ENCODE results near the gene SH3GLB1. TPM values are rescaled to one million over a fixed set of nuclear protein-coding genes. Genes with fewer than 3 reads are reported as not detected.

The SH3GLB1 gene
- total and polyA plus RNA-seq, 2 donors (not counting 3 experiments of a cell fraction or from before 2014, with no cell fraction given): 43.7 to 140 TPM

GRCh38 chr1:86776108-86776507, 71.7 kb downstream of the SH3GLB1 start:
- no peaks in the 10 kb centered on the region for H3K9me1 ChIP-seq (replicated peaks; ENCODE audit: control insufficient read depth, extremely low read depth, insufficient read depth, low read length)
- no peak overlapping the region for H3K9ac ChIP-seq (replicated peaks; ENCODE audit: extremely low read depth, insufficient read depth, low read length)
- no peak overlapping the region for H2AFZ ChIP-seq (ENCODE audit: low read depth, low read length)
- H3K27ac ChIP-seq (ENCODE audit: insufficient read depth, low read depth, low read length): no peak overlapping the region
- no peaks in the 10 kb centered on the region for H3K79me2 ChIP-seq (ENCODE audit: control insufficient read depth, insufficient read depth, low read length)
- H3K27me3 ChIP-seq (ENCODE audit: control insufficient read depth in 2 of 2, insufficient read depth in 2 of 2, low read length in 2 of 2): no peaks in the 10 kb centered on the region
- intact Hi-C loops (cut with micrococcal nuclease) (no loop called here), dilution Hi-C loops (cut with MboI; ENCODE audit: extremely low pct_ligation_motif_present, low sequenced_read_pairs) (no loop called here)
- ChIA-PET POLR2A (no interaction called here), CTCF (interaction anchor here (1.0 to 3.5 kb wide), 5 partner anchors 9 to 189 kb away, joined by 3 to 12 read pairs (median 3); partner anchors contain the start of gene SH3GLB1)
- H3K4me3 ChIP-seq (replicated peaks in 1 of 3; ENCODE audit: insufficient read depth in 1 of 3, low read depth in 1 of 3, low read length in 3 of 3): no peak overlapping the region
- no peak for DNase-seq (ENCODE audit: low read depth, low spot score)
- H3K4me1 ChIP-seq (ENCODE audit: control insufficient read depth, extremely low read depth, insufficient read depth, low read length): peaks cover 47% of the 10 kb centered on the region
- H3K36me3 ChIP-seq (ENCODE audit: control insufficient read depth in 2 of 2, extremely low read depth in 1 of 2, insufficient read depth in 2 of 2, low read length in 2 of 2): no peaks in the 10 kb centered on the region
- H3K9me3 ChIP-seq (replicated peaks; ENCODE audit: control insufficient read depth, insufficient read depth, low read length): no peaks in the 10 kb centered on the region
- no peaks in the 10 kb centered on the region for H4K20me1 ChIP-seq (replicated peaks; ENCODE audit: control insufficient read depth, extremely low read depth, insufficient read depth, low read length)
- no peak for FAIRE-seq
- no peak for TF ChIP-seq EZH2 (IDR thresholded peaks at IDR 0.05; ENCODE audit: borderline replicate concordance, low read depth, low read length, severe bottlenecking)
- no peak for TF ChIP-seq MYC (IDR thresholded peaks at IDR 0.05; ENCODE audit: low read depth, low read length)
- no peak for TF ChIP-seq FOS (IDR thresholded peaks at IDR 0.05; ENCODE audit: borderline replicate concordance, insufficient read depth, low read length)
- TF ChIP-seq POLR2A (IDR thresholded peaks at IDR 0.05; ENCODE audit: low read depth, low read length): no peak
- no peak for TF ChIP-seq MAX (IDR thresholded peaks at IDR 0.05; ENCODE audit: insufficient read depth, insufficient read length)
- no peak for TF ChIP-seq POLR2AphosphoS5 (IDR thresholded peaks at IDR 0.05; ENCODE audit: insufficient read depth, low read depth, low read length)
- no peak for TF ChIP-seq GATA2 (IDR thresholded peaks at IDR 0.05; ENCODE audit: insufficient read depth, insufficient read length, low read depth, low read length)
- TF ChIP-seq JUN (IDR thresholded peaks at IDR 0.05; ENCODE audit: borderline replicate concordance, insufficient read depth, insufficient read length, low read depth): no peak
- no peak for TF ChIP-seq CTCF (IDR thresholded peaks at IDR 0.05; ENCODE audit: extremely low read depth in 1 of 2, insufficient read depth in 1 of 2, low read depth in 1 of 2, low read length in 2 of 2)
- no peak overlapping the region for H3K4me2 ChIP-seq (ENCODE audit: insufficient read depth, low read length)
- no TSS peak for BruUV-seq (replicated peaks)
